Choroid plexus epithelial cell (primary cell): Measurements from ENCODE around the gene EBF3.

Experiments
- DNase-seq: peaks from one replicate; pipeline ENCODE4 v3.0.0-alpha.2; 2010; ENCODE audit warnings: low read depth
- H3K4me3 ChIP-seq: 2 replicates; pipeline ENCODE4 v1.5.1; 2011; ENCODE audit warnings: low read depth, mild to moderate bottlenecking, control low read depth, low read length, moderate library complexity
- TF ChIP-seq, protein P1 (sequence below): conservative IDR thresholded peaks from 2 replicates; pipeline ENCODE4 v1.5.1; 2011; ENCODE audit warnings: low read depth, mild to moderate bottlenecking, control low read depth, inconsistent platforms, low read length, moderate library complexity

Gene EBF3

DNA sequence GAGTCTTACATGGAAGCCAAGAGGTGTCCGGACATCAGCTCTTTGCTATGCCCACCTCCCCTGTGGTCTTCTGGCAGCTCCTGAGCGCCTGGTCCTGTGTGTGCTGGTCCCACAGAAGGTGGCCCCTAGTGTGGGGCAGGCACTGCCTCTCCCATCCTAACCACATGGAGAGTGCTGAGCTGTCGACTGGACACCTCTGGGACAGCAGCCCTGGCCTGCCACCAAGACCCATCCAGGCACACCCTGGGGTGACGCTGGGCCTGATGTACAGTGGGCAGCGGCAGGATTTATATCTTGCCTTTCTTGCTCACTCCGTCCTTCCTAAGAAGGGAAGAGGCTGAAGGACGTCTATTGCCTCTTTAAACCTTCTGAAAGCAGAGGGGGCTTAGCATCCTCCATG, 98.7 kb downstream of the EBF3 start:
- TF ChIP-seq, protein P1, sequence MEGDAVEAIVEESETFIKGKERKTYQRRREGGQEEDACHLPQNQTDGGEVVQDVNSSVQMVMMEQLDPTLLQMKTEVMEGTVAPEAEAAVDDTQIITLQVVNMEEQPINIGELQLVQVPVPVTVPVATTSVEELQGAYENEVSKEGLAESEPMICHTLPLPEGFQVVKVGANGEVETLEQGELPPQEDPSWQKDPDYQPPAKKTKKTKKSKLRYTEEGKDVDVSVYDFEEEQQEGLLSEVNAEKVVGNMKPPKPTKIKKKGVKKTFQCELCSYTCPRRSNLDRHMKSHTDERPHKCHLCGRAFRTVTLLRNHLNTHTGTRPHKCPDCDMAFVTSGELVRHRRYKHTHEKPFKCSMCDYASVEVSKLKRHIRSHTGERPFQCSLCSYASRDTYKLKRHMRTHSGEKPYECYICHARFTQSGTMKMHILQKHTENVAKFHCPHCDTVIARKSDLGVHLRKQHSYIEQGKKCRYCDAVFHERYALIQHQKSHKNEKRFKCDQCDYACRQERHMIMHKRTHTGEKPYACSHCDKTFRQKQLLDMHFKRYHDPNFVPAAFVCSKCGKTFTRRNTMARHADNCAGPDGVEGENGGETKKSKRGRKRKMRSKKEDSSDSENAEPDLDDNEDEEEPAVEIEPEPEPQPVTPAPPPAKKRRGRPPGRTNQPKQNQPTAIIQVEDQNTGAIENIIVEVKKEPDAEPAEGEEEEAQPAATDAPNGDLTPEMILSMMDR, result no peak
- no peak for DNase-seq
- H3K4me3 ChIP-seq, result no peak overlapping the region

- DNase-seq, result no peak
- TF ChIP-seq, protein P1, result no peak
- H3K4me3 ChIP-seq, result no peak overlapping the region
Observed at GRCh38 chr10:129864601-129865126, 99.4 kb downstream of the EBF3 start.

GRCh38 chr10:129864082-129864481, 100.0 kb downstream of the EBF3 start:
- no peak for DNase-seq
- TF ChIP-seq, protein P1, result no peak
- no peak overlapping the region for H3K4me3 ChIP-seq

- DNase-seq, result no peak
- TF ChIP-seq, protein P1, result no peak
- H3K4me3 ChIP-seq, result no peak overlapping the region
Observed at GRCh38 chr10:129863201-129863663, 100.8 kb downstream of the EBF3 start.

- DNase-seq, result no peak
- no peak overlapping the region for H3K4me3 ChIP-seq
- TF ChIP-seq, protein P1, result no peak
Observed at GRCh38 chr10:129861776-129862531, 102.1 kb downstream of the EBF3 start.

- no peak for DNase-seq
- TF ChIP-seq, protein P1, result no peak
- no peak overlapping the region for H3K4me3 ChIP-seq
Observed at GRCh38 chr10:129860396-129860795, 103.7 kb downstream of the EBF3 start.

- TF ChIP-seq, protein P1, result no peak
- H3K4me3 ChIP-seq, result no peak overlapping the region
- no peak for DNase-seq
Observed at GRCh38 chr10:129859536-129859935, 104.5 kb downstream of the EBF3 start.
